GM12872 (cell line): ENCODE results near the gene CDC6.

ENCODE experiments used
- TF ChIP-seq, protein P1 (sequence below): IDR thresholded peaks from 3 replicates; pipeline ENCODE4 v1.5.1; 2011; ENCODE audit warnings: low read depth, mild to moderate bottlenecking, low read length, moderate library complexity; ENCODE audit not compliant: insufficient read depth

Gene CDC6

DNA sequence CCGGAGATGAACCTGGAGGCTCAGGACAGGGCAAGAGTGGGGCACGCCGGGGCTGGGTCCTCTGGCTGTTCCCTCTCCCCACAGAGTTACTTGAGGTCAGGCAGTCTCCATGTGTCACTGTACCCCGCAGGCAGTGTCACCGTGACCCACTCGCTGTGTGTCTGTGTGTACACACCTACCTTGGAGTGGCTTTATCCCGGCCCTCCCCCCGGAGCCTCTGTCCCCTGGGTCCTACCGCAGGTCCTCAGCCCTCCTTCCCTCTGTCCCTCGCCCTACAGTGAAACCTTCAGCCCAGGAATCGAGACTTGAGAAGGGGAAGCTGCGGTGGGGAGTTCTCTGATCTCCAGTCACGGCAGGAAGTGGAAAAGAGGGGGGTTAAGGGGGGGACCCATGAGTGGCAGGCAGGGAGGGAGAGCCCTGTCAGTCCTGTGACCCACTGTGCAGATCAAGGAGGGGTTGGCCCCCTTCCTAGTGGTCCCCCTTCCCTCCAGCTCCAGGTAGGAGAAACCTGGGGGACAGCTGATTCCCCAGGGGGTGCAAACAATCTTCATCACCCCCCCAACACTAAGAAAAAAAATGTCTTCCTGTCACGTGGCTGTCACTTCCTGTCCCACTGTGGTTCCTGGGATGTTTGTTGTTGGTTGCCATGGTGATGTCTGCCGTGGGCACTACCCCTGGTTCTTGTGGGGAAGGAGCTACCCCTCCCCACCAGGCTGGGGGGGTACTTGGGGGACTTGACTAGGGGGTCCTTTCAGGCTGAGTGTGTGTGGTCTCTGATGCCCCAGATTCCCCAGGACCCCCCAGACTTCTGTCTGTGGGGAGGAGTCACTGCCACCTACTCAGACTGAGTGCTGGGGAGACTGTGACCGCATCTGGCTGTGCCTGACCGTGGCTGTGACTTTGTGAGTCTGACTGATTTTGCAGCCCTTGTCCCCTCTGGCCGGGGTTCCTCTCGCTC lies 35.0 kb downstream of the CDC6 start:
- TF ChIP-seq, protein P1, sequence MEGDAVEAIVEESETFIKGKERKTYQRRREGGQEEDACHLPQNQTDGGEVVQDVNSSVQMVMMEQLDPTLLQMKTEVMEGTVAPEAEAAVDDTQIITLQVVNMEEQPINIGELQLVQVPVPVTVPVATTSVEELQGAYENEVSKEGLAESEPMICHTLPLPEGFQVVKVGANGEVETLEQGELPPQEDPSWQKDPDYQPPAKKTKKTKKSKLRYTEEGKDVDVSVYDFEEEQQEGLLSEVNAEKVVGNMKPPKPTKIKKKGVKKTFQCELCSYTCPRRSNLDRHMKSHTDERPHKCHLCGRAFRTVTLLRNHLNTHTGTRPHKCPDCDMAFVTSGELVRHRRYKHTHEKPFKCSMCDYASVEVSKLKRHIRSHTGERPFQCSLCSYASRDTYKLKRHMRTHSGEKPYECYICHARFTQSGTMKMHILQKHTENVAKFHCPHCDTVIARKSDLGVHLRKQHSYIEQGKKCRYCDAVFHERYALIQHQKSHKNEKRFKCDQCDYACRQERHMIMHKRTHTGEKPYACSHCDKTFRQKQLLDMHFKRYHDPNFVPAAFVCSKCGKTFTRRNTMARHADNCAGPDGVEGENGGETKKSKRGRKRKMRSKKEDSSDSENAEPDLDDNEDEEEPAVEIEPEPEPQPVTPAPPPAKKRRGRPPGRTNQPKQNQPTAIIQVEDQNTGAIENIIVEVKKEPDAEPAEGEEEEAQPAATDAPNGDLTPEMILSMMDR = no peak

GRCh38 chr17:40323391-40324381 lies 36.0 kb downstream of the CDC6 start:
- TF ChIP-seq, protein P1 = no peak

GRCh38 chr17:40325156-40326013 lies 37.7 kb downstream of the CDC6 start:
- TF ChIP-seq, protein P1 = no peak

DNA sequence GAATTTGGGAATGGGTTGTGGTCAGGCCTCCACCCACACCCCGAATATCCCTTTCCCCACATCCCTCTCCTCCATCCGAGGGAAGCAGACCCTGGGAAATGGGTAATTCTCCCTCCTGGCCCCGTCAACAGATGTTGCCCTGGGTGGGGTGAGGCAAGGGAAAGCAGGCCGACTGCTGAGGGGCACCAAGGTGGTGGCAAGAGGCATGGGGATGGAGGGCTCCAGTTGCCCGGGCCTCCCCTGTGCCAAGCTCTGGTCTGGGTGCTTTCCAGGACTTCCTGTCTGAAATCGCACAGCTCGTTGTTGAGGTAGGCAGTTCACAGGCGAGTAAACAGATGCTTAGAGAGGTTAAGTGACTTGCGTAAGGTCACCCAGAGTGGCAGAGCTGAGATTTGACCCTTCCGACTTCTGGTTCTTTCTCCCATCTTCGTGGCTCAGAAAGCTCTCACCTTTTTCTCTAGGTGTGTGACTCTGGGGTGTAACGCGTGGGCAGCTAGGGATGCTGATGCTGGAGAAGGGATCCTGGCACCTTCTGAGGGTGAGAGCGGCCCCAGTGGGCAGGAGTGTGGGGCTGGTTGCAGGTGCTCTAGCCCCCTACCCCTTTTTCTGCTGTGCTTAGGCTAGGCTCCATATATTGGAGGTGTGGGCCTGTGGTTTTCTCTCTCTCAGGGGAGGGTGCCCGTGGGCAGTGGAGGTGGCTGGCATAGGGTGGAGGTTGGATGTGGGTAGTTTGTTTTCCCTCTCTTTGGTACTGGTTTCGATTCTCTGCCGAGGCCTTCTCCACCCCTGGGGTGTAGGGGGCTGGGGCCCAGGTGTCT lies 38.5 kb downstream of the CDC6 start:
- TF ChIP-seq, protein P1 = no peak

- TF ChIP-seq, protein P1 = no peak
Measured at GRCh38 chr17:40326832-40327199, 39.1 kb downstream of the CDC6 start.

DNA sequence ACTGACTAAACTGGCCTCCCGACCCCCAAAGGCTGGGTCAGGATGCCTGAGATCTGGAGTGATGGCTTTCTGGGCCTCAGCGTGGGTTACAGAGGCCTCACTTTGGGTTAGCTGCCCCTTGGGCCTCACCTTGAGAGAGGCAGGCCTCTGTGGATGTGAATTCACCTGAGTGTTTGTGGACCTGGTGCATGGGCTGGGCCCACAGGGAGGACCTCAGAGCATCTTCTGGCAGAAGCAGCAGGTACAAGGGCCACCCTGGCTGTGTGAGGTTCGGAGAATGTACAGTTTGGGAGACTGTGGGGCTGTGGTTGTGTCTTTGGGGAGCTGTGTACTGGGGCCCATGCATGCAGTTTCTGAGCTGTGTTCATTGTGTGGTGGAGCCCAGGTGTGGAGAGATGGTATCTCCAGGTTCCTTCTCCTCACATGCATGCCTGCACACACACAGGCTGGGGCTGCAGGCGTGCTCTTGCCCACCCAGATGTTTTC lies 39.6 kb downstream of the CDC6 start:
- TF ChIP-seq, protein P1 = no peak
